ENCODE data around the gene FCRLB.
"Not testable (repeated sequence)": the region's sequence is repeated elsewhere in the genome, so short reads cannot be mapped to it uniquely, and the experiment has no call there.

Gene FCRLB

DNA sequence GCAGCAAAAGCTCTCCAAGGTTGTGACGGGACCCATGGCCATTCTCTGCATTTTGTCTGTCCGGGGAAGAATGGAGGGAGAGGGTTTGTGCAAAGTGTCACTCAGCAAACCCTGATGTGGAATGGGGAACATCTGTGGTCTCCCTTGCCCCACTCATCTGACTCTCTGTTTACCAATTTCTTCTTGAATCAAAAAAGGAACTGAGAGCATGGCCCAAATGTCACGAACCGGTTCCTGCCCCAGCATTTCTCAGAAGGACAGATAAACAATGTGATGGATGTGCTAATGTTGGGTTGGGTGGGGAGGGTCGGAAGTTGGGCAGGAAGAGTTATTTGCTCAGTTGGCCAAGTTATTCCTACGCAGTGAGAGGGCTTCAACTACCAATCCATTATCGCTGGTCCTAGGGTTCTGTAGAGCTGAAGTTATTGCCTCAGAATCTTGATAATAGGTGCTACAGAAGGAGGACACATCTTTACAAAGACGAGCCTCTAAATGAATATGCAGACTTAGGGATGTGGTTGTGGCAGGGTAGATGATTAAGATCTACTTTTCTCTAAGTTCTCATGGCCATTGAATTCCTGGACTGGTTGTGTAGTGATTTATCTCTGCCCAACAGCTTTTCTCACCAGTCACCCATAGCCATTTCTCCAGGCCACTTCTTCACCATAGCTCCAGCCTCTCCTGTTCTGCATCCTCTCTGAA is 18.7 kb downstream of the FCRLB start:
- DNase-seq (ENCODE audit: low read depth, low spot score) = no peak

- DNase-seq (ENCODE audit: low read depth, low spot score) = no peak
Observed at GRCh38 chr1:161740921-161741320, 19.6 kb downstream of the FCRLB start.

- no peak for DNase-seq (ENCODE audit: low read depth, low spot score)
Observed at GRCh38 chr1:161743231-161743630, 21.9 kb downstream of the FCRLB start.

GRCh38 chr1:161747801-161748200 is 26.5 kb downstream of the FCRLB start:
- DNase-seq (ENCODE audit: low read depth, low spot score) = no peak

DNA sequence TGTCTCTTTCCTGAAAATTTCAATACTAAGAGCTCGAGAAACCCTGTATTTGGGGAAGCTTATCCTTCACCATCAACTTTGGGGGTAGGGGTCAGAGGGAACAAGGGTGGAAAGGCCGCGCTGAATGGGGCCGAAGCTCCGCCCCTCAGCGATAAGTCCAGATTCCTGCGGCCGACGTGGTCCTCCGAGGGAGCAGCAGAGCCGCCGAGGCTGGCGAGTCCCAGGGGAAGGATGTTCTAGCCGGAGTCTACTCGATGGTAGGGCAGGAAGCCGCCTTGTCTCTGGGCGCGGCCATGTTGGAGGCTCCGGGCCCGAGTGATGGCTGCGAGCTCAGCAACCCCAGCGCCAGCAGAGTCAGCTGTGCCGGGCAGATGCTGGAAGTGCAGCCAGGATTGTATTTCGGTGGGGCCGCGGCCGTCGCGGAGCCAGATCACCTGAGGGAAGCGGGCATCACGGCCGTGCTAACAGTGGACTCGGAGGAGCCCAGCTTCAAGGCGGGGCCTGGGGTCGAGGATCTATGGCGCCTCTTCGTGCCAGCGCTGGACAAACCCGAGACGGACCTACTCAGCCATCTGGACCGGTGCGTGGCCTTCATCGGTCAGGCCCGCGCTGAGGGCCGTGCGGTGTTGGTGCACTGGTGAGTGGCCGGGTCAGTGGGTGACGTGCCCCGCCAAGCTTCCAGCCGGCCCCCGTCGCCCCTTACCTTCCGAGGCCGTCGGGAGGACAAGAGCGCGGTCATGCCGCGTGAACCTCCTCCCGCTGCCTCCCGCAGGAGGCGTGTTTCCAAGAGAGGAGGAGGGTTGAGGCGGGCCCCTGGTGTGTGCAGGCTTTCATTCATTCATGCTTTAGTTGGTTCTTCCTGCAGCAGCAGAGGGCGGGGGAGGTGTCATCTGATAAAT is 28.4 kb downstream of the FCRLB start, which contains the start of gene DUSP12:
Gene DUSP12, plus strand, starts transcription at position 278 of the 899 bp plus-strand sequence. Its CDS starts 16 bp downstream, at position 294.
- peak; percentile 98 for DNase-seq (ENCODE audit: low read depth, low spot score)

- DNase-seq (ENCODE audit: low read depth, low spot score) = peak; percentile 22
Observed at GRCh38 chr1:161763522-161764098, 42.3 kb downstream of the FCRLB start.

DNA sequence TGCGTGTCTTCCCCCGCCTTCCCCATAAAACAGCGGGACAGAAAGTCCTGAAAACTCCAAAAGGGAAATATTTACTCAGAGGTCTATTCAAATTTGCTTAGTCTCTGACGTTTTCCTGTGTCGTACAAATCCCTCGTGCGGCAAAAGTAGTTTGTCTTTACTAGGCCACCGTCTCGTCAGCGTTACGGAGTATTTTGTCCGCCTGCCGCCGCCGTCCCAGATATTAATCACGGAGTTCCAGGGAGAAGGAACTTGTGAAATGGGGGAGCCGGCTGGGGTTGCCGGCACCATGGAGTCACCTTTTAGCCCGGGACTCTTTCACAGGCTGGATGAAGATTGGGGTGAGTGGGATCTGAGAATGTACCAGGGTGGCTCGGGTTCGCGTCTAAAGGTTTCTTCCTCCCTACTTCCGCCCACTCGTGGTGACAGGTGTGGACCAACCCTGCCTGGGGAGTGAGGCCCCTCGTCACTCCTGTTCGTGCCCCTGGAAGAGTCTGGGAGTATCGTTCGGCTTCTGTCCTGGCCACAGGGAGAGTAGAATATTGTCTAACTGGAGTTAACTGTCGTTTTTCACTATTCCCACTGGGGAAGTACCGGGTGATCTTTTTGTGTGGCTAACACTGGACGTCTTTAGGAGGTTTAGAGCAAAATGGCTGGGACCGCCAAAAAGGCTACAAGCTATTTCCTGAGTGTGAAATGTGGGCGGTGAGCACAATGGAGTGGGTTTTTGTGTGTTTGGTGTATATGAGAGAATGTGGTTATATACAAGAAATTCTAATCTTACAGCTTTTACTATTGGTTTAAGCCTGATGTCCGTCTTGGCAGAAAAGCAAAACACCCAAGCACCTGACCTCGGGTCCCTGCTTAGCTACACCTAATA is 45.0 kb downstream of the FCRLB start, which contains the start of gene ATF6:
Gene ATF6, plus strand, starts transcription at position 219 of the 880 bp plus-strand sequence. Its CDS starts 41 bp downstream, at position 260.
- DNase-seq (ENCODE audit: low read depth, low spot score) = peak; percentile 95

DNA sequence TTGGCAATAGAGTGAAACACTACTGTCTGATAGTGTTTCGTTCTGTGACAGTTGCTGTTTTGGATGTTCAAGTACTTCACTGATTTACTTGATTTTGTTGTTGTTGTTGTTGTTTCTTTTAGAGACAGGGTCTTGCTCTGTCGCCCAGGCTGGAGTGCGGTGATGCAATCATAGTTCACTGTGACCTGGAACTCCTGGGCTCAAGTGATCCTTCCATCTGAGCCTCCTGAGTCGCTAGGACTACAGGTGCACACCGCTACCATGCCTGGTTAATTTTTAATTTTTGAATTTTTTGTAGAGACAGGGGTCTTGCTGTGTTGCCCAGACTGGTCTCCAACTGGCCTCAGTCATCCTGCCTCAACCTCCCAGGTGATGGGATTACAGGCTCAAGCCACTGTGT is 47.1 kb downstream of the FCRLB start:
- DNase-seq (ENCODE audit: low read depth, low spot score) = no peak

GRCh38 chr1:161768986-161769672 is 47.8 kb downstream of the FCRLB start:
- DNase-seq (ENCODE audit: low read depth, low spot score) = no peak

DNA sequence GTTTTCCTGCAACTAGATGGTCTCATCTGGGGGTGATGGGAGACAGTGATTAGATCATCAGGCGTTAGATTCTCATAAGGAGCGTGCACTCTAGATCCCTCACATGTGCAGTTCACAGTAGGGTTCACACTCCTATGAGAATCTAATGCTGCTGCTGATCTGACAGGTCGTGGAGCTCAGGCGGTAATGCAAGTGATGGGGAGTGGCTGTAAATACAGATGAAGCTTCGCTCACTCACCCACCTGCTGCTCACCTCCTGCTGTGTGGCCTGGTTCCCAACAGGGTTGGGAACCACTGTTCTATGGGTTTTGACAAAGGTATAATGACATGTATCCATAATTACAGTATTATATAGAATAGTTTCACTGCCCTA is 48.3 kb downstream of the FCRLB start:
- not testable (repeated sequence) for DNase-seq (ENCODE audit: low read depth, low spot score)

- no peak for DNase-seq (ENCODE audit: low read depth, low spot score)
Observed at GRCh38 chr1:161770250-161770649, 48.9 kb downstream of the FCRLB start.

DNA sequence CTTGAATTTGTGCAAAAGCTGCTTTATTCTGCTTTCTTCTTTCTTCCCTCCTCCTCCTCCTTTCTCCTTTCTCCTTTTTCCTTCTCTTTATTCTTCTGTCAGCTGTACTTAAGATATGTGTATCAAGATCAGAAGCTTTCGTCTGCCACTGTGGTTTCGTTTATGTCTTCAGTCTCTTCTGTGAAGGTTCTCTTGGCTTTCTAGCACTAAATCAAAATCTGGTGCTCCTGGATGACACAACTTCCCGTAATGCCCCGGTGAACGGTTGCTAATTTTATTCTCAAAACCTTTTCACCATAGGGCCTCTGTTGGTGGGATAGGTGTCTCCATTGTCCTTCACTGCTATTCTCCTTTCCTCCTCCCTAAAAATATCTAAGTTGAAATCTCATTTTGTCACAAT is 49.8 kb downstream of the FCRLB start:
- DNase-seq (ENCODE audit: low read depth, low spot score) = no peak

DNA sequence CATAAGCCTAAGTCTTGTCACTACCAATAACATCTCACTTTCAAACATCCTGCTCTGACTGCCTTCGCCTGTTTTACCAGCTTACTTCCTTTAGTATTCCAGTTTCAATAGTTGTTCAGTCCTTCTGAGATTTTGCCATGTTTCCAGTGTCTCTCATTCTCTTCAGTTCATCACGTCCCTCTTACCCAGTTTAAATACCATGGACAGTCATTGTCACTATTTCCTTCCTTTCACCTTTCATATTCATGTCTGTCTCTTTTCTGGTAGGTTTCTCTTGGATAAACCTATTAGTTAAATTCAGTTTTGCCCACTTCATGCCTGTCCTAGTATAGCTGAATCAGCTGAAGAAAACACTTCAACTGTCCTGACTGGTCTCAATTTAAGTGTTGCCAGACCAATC is 50.6 kb downstream of the FCRLB start:
- no peak for DNase-seq (ENCODE audit: low read depth, low spot score)

DNA sequence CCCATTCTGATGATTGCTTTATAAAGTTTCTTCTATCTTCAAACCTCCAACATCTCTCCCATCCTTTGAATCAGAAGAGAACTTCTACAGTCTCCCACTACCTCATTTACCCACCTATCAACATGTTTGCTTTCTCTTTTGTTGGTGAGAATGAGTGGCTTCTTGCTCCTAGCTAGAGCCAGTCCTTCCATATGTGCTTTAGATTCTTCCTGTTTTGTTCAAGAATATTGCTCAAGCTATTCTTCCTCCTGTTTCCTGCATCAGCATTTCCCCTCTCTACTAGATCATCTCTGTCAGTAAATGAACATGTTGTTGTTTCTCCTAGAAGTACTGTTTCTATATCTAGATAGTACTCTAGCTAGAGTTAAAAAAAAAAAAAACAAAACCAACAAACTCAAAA is 51.1 kb downstream of the FCRLB start:
- no peak for DNase-seq (ENCODE audit: low read depth, low spot score)

- DNase-seq (ENCODE audit: low read depth, low spot score) = no peak
Observed at GRCh38 chr1:161773791-161774190, 52.4 kb downstream of the FCRLB start.

GRCh38 chr1:161777261-161777660 is 55.9 kb downstream of the FCRLB start:
- DNase-seq (ENCODE audit: low read depth, low spot score) = no peak

Measured in astrocyte of the hippocampus (primary cell).